ENCODE data around the gene GALNT5. TPM values are rescaled to one million over a fixed set of nuclear protein-coding genes. Genes with fewer than 3 reads are reported as not detected.
A peak's percentile ranks its signal among the peaks of the same experiment; 100 is the strongest.
"Not testable (repeated sequence)": the region's sequence is repeated elsewhere in the genome, so short reads cannot be mapped to it uniquely, and the experiment has no call there.

Gene GALNT5, protein sequence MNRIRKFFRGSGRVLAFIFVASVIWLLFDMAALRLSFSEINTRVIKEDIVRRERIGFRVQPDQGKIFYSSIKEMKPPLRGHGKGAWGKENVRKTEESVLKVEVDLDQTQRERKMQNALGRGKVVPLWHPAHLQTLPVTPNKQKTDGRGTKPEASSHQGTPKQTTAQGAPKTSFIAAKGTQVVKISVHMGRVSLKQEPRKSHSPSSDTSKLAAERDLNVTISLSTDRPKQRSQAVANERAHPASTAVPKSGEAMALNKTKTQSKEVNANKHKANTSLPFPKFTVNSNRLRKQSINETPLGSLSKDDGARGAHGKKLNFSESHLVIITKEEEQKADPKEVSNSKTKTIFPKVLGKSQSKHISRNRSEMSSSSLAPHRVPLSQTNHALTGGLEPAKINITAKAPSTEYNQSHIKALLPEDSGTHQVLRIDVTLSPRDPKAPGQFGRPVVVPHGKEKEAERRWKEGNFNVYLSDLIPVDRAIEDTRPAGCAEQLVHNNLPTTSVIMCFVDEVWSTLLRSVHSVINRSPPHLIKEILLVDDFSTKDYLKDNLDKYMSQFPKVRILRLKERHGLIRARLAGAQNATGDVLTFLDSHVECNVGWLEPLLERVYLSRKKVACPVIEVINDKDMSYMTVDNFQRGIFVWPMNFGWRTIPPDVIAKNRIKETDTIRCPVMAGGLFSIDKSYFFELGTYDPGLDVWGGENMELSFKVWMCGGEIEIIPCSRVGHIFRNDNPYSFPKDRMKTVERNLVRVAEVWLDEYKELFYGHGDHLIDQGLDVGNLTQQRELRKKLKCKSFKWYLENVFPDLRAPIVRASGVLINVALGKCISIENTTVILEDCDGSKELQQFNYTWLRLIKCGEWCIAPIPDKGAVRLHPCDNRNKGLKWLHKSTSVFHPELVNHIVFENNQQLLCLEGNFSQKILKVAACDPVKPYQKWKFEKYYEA
- 0.70 TPM for polyA plus RNA-seq (ENCODE audit: insufficient read length)
- long read RNA-seq, donor 1, result 0 reads
- long read RNA-seq, donor 2, result 0 reads
- long read RNA-seq, donor 3, result 0 reads
- long read RNA-seq, donor 4, result 0 reads
- long read RNA-seq, donor 5, result 0 reads
- long read RNA-seq, donor 6, result 0 reads
- long read RNA-seq, donor 7, result 0 reads
- long read RNA-seq, donor 8, full-length matches to known transcripts, result 1 of 1 reads
- long read RNA-seq, donor 8, partial matches to known transcripts, result 0 of 1 reads
- long read RNA-seq, donor 8, other reads (novel, unspliced or antisense), result 0 of 1 reads

DNA sequence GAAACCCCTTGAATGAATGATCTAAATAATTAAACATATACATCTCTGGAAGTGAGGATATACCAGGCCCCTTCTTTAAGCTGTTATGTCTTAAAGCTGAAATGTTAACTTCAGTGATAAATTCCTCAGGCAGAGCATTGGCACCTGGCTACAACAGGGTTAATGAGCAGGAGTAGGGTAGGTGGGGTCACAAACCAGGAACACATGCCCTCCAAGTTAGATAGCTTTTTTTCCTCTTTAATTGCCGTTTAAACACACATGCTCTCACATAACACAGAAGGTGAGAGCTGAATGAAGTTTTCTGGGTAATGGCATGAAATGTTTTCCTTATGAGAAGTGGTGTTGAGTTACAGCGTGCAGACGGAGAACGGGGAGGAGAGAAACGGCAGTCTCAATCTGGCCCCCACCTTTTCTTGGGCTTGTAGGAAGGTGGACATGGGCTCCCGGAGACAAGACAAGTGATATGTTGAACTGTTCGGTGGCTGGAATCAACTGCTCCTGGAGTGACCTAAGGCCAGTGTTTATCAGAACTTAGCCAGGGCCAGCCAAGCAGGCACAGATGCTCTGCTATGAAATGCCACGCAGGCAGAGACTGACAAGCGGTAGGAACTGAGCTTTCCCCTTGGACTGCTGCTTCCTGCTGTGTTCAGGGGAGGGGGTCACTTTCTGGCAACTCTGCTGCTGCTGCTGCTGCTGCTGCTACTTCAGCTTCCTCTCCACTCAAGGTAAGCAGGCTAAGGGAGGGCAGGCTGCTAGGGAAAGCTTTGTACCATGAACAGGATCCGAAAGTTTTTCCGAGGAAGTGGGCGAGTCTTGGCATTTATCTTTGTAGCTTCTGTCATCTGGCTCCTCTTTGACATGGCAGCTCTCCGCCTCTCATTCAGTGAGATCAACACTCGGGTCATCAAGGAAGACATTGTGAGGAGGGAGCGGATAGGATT lies at the start of gene GALNT5:
Gene GALNT5 (plus strand): TSS at position 394 of the 941 bp plus-strand sequence. CDS start 378 bp downstream, at position 772.
- DNase-seq, result peak; percentile 53

DNA sequence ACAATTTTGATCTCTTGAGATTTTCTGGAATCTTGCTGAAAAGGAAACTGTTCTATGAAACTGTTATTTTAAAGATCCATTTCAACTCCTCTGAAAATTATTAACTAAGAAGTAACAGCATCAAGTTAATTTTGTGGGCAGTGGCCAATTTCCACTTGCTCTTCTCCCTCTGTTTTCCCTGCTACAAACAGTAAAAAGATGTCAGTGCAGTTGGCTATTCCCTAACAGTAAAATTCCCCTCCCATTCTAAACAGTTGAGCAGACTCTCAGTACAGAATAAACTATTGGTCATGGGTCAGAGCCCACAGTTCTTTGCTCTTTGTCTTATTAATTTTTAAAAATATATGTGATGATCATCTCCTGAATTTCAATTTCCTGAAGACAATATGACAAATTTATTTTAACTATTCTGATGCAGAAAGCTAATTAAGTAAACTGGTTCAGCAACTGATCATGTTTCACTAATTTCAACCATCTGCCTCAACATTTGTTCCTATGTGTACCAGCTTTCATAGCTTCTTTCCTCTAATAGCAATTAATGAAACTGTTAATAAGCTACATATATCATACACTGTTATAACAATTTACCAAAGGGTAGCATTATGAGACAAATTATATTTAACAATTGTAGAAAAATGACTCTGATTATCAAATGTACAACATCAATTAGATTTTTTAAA lies 41.1 kb upstream of the GALNT5 start:
- DNase-seq, result no peak

DNA sequence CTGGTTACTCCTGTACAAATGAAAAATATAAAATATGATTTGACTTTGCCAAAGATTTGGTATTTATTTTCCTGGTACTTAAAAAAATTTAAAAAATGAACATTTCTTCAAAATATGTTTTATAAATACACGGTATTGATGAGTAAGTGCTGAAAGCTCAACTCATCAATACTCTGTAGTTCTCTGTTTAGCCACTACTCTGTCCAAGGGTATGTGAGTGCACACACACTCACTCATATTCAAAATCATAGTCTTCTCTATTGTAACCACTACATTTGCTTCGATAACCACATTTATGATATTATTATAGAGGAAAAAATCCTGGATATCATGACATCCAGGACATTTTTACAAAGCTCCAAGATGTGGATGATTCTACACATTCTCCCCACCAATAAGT lies 40.1 kb upstream of the GALNT5 start:
- no peak for DNase-seq

DNA sequence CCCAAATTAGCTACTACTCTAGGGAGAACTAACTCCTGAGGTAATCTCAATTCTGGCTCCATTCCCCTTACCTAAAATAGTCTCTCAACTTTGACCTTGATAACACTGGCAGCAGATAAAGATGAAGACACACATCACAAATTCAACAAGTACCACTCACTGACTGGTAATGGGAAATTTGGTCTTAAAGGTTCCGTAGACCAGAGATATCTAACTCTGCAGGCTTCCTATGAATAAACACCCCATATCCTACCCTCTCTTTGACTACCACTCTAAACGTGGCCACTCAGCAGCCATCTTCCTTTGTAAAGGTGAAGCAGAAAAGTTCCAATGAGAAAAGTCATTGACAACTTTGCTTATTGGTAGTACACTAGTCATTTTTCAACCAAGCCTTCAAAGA lies 38.6 kb upstream of the GALNT5 start:
- no peak for DNase-seq

DNA sequence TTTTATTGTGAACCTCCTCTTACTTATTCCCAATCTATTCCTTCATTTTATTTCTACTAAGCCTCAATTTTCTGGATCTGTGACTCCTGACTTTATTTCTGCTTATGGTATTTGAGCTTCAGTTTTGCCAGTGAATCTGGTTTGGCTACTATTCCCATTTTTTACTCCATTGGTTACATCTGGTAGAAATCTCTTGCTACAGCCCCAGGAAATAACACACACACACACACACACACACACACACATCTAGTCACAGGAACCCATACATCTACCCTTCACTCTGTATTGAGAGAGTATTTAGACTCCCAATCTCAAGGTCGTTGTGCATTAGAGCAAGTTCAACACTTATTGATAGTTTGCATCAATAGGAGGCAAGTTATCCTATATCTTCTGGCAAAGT lies 37.0 kb upstream of the GALNT5 start:
- DNase-seq, result no peak

DNA sequence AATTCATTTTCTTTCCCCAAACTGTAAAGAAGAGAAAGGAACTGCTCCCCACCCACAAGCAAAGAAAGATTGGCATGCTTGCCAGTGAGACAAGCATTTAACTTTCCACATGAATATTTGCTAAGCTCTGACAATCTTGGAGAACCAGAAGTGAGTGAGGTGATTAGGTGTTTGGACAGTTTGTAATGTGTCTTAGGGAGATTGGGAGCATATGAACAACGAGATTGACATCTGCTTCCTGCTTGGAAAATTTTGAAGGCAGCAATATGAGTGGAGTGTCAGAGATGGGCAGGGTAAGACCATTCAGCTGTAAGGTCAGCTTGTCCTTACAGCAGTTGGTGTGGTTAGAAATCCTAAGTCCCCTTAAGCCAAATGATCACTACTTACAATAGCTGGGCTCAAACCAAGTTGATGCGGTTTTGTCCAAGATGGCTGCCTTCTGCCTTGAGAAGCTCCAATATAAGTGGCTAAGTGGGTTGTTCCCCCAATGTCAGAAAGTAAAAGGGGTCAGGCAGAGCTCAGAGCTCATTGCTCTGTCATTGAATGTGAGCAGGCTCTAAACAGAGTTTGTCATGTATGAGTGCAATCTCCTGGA lies 36.0 kb upstream of the GALNT5 start:
- no peak for DNase-seq

DNA sequence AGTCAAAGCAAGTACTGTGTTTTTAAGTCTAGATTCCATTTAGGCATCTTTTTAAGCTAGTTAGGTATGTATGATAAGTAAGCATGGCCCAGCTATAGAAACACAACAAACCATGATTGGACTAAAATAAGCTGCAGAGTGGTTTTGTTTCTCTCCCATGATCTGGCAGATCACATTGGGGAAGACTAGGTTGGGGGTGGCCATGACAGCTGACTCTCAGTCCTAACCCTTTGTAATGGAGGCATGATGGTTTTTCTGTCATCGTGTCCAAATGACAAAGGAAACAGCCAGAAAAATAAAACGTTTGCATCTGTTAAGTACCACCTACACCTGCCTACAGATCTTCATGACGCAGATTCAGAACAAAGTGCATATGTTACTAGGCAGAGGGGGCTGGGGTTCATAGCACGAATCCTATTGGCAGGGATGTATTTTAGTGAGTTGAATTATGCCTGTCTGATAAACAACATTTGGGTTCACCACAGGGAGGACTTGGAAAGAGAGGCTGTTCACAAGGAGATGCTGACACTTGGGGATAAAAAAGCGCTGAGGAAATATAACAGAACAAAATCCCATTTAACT lies 33.8 kb upstream of the GALNT5 start:
- no peak for DNase-seq

DNA sequence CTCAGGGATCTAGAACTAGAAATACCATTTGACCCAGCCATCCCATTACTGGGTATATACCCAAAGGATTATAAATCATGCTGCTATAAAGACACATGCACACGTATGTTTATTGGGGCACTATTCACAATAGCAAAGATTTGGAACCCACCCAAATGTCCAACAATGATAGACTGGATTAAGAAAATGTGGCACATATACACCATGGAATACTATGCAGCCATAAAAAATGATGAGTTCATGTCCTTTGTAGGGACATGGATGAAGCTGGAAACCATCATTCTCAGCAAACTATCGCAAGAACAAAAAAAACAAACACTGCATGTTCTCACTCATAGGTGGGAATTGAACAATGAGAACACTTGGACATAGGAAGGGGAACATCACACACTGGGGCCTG lies 33.1 kb upstream of the GALNT5 start:
- DNase-seq, result not testable (repeated sequence)

DNA sequence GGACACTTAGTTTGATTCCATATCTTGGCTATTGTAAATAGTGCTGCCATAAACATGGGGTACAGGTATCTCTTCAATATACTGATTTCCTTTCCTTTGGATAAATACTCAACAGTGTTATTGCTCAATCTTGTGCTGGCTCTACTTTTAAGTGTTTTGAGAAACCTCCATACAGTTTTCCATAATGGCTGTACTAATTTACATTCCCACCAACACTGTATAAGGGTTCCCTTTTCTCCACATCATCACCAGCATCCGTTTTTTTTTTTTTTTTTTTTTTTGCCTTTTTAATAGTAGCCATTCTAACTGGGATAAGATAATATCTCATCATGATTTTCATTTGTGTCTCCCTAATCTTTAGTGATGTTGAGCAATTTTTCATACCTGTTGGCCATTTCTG lies 29.9 kb upstream of the GALNT5 start:
- DNase-seq, result no peak

DNA sequence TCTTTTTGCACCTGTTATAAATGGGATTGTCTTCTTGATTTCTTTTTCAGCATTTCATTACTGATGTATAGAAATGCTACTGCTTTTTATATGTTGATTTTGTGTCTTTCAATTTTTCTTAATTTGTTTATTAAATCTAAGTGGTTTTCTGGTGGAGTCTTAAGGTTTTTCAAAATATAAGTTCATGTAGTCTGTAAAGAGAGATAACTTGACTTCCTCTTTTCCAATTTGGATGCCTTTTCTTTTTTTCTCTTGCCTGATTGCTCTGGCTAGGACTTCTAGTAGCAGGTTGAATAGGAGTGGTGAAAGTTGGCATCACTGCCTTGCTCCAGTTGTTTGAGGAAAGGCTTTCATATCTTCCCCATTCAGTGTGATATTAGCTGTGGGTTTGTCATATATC lies 28.6 kb upstream of the GALNT5 start:
- no peak for DNase-seq

DNA sequence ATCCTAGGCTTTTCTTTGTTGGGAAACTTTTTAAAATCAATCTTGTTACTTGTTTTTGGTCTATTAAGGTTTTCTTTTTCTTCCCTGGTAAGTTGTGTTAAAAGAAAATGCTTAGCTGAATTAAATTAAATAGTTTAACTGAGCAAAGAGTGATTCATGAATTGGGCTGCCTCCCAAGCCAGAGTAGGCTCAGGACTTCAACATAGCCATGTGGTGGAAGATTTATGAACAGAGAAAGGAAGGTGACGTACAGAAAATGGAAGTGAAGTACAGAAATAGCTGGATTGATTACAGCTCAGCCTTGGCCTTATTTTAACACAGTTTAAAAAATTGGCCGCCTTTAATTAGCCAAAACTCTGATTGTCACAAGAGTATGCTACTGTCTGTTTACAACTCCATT lies 27.9 kb upstream of the GALNT5 start:
- DNase-seq, result peak; percentile 6

DNA sequence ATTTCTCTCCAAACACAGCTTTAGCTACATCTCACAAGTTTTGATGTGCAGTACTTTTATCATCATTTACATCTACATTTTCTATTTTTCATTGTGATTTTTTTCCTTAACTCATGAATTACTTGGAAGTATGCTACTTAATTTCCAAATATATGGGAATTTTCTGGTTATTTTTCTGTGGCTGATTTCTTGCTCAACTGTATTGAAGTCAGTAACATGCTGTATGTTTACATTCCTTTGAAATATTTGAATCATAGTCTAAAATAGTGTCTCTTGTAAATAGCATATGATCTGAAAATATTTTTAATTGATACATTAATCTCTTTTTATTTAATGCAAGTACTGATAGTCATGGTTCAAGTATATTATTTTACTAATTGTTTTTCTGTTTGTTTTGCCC lies 26.0 kb upstream of the GALNT5 start:
- no peak for DNase-seq

DNA sequence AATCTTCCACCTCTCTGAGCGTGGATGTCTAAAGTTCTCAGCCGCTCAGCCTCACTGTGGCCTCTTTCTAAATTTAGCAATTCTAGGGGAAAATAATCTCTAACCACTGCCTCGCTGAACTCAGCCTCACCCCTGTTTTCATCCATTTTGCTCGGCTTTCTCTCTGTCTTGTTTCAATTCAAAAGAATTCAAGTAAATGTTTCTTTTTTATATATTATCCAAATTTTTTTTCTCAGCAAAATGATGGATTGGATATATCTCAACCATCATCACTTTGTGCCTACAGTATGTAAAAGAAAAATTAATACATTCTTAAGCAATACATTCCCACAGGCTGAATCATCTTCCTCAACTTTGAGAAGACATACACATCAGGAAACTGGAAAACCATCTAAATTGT lies 24.0 kb upstream of the GALNT5 start:
- DNase-seq, result no peak

DNA sequence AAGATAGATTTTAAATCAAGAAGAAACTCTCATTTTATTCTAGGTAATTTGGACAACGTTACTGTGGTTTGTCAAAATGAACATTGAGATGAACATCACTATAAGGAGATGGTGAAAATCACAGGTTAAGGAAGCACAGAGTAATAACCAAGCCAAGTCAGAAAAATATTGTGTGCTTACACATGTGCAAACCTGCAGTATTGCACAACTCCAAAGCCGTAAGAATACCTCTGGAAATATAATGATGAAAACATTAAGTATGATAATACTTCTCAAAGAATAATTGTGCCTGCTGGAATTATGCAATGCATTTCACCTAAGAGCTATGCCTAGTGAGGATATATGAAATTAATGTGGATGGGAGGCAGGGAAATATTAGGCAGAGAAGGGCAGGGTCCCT lies 21.1 kb upstream of the GALNT5 start:
- DNase-seq, result no peak

DNA sequence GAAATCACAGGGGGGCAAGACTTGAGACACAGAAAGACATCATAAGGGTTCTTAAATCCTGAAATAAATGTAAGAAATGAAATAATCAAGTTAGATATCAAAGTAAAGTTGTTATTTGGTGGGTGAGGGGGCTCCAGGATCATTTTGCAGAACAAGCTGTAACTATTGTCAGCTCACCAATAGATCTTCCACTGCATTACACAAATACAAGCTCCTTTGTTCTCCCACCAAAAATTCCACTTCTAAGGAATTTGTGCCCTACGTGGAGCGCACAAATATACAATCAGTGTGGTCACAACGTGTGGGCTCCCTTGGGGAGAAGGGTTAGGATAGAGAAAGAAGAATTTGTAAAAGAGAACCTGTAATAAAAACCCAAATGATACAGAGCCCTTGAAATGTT lies 19.2 kb upstream of the GALNT5 start:
- no peak for DNase-seq

DNA sequence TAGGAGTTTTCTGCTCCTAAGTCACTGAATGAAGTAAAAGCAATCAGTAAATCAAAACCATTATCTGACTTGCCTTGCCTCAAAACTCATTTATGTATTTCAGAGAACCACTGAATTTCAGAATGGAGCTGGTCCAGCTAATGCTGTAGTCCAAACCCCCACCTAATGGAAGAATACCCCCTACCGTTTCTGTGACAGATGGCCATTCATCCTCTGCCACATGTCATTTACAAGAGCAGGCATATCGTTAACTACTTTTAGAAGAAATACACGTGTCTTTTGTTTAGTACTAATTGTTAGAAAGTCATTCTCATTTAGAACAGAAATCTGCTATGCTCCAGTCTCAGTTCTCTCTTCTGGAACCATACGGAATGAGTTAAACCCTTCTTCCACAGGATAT lies 12.8 kb upstream of the GALNT5 start:
- no peak for DNase-seq

DNA sequence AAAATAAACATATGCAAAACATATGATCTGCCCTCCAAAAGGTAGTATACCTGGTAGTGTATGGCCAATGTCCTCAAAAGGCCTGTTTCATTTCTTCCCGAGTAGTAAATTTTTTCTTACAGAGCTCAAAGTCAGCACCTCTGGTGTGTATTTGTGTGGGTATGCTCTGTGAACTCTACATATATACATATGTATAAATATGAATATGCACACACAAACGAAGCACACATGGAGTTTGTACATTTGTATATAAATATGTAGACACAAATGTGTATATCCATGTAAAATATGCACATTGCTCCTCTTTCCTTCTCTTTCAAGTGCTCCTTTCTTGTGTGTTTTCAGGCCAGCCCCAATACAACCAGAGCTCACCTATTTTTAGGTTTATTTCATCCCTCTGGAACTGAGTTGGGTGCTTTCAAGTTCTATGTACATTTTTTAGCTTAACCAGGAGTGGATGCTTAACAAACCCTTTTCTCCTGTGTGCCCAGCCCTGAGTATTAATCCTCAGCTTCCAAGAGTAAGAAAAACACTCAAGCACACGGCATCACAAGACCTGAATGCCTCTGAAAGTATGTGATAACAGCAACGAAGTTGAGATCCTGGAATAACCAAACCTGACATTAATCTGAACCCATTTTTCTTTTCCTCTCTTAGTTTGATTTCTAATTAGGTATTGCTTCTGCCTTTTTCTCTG lies 12.2 kb upstream of the GALNT5 start:
- DNase-seq, result no peak

DNA sequence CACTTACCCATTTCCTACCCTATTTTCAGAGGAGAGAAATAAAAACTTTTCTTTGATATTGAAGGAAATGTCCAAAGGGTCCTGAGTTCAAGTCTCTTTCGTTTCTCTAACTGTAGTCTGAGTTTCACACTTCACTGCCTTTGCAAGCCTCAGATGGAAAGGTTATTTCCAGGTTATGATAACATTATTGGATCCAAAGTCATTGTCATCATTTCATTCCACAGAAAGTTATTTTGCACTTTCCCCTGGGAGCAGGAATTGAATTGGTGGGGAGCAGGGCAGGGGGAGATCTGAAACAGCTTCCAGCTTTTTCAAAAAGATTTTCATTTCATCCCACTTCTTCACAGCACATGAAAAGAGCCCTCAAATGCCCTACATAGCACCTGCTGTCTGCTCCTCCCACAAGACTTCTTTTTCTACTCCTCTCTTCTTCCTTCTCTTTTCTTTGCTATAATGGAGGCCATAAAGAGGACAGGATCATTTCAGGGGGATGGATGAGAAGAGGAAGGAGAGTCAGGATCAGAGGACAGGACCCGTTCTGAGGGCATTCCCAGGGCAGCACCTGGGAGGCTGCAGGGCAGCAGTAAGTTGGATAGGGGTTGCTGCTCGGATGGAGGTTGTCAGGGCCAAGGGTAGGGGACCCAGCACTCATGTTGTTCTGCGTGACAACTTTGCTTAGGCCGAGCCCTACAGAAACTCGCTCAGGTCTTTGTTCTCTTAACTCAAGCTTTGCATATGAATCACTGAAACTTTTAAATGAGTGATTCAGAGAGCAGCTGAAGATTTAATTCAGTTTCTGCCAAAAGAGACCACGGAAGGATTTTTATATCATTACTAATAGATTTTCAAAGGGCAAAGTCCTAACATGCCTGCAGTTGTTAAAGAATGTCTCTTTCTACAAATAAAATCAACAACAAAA lies 11.4 kb upstream of the GALNT5 start:
- no peak for DNase-seq
